Right ventricle myocardium superior (tissue), 1 donor: ENCODE measurements around the gene TRABD2B. TPM values are rescaled to one million over a fixed set of nuclear protein-coding genes. Genes with fewer than 3 reads are reported as not detected.

Experiments
- ATAC-seq: fragments of 200-7000 bp; cut with Tn5 transposase; one replicate; pipeline ENCODE4 v1.9.1; 2020; ENCODE audit warnings: mild to moderate bottlenecking; ENCODE audit not compliant: poor library complexity
- DNase-seq: peaks from one replicate; pipeline ENCODE4 v3.0.0-alpha.2; 2020
- intact Hi-C: fragments of 100-400 bp; cut with DNase I; formaldehyde crosslinking; loops from one replicate; pipeline ENCODE4 v1.11.2; 2022
- total RNA-seq: library from RNA; stranded (reverse); fragmentation: NEBNext Ultra II Directional; extraction: Animal tissue kit (Norgen Biotek cat#: 25700); gene quantifications from one replicate; pipeline ENCODE4 v1.2.1, GENCODE V29; 2021
- donor health status: DM: no; HTN: yes; CAD: no; lungs with severe emphysema.

TRABD2B gene
- total RNA-seq, 1 donor from 2014 or later: 0.51 TPM

DNA sequence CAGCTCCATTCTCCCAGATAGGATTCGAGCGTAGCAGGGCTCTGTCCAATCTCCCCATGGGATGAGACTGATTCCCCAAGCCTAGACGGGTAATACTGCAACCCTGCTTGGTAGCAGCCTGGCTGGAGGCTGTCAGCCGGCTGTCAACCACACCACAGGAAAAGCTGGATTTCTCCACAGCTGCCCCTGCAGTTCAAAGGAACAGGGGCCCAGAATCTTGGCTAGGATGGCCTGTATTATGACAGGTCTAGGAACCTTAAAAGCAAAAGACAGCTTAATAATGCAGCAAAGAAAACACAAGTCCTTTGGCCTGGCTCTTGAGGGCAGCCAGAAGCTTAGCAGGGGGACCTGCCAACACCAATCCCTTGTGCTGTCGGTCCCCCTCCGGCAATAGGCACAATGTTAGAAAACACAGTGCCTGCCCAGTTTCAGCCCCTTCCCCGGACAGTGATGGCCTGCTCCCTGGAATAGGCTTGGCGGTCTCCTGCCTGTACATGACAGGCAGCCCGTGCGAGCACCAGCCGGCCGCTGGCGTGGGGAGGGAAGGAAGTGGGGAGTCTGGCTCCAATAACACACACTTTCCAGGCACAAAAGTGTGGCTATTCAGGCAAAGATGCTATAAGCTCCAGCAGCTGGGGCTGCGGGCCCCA lies 90.5 kb downstream of the TRABD2B start:
- ATAC-seq: no peak
- intact Hi-C loops: no loop called here
- DNase-seq: no peak

DNA sequence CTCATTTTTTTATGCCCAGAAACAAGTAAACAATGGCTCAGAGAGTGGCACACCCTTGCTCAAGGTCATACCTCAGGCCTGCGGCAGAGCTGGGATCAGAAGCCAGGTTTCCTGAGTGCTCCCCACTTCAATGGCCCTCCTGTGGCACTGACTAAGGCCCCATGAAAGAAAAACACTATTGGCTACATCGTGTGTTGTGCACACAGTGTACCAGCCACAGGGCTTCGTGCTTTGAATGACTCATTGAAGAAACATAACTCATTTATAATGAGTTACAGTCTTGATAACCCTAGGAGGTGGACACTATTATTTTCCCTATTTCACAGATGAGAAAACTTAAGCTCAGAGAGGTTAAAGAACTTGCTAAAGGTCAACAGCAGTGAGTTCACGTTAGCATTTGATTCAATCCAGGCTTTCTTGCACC lies 91.2 kb downstream of the TRABD2B start:
- ATAC-seq: peak; percentile 20
- no peak for DNase-seq
- intact Hi-C loops: no loop called here

DNA sequence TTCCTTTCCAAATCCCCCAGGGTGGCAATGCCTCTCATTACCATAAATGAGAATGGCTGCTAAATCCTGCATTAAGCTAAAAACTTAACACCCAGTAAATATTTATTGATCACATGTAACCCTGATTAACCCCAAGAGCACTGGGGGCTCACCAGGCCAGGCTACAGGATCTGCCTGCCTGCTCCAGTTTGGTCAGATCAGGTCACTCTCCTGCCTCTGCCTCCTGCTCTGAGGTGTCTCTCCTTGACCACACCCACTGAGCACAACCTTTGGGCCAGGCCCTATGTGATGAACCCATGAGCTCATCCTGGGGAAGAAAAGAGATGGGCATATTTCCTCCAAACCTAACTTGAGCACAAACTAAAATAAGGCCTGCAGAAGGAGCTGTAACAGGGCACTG lies 93.5 kb downstream of the TRABD2B start:
- ATAC-seq (no peak), DNase-seq (no peak)
- intact Hi-C loops: no loop called here

DNA sequence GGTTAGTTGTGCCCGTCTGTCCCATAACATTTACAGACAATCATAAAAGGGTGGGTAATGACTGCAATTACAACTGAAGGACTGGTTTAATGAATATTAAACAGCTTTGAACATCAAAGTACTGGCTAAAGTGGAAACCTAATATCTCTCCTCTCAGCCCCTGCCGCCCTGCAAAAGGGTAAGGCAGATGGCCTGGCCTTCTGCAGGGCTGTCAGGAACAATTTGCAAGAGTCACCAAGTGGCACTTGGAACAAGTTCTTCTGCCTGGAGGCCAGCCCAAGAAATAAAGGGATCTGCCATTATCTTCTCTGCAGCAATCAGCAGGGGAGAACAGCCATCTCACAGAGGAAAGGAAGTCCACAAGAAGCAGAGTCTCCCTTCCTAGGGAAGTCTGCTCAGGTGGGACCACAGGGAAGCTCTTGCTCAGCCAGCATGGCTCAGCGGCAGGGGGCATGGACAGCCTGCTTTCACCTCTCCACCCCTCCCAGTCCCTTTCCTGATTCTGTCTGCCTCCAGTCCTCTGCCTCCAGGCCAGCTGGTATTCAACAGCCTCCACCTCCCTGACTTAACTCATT lies 96.1 kb downstream of the TRABD2B start:
- intact Hi-C loops: no loop called here
- ATAC-seq (no peak), DNase-seq (no peak)

DNA sequence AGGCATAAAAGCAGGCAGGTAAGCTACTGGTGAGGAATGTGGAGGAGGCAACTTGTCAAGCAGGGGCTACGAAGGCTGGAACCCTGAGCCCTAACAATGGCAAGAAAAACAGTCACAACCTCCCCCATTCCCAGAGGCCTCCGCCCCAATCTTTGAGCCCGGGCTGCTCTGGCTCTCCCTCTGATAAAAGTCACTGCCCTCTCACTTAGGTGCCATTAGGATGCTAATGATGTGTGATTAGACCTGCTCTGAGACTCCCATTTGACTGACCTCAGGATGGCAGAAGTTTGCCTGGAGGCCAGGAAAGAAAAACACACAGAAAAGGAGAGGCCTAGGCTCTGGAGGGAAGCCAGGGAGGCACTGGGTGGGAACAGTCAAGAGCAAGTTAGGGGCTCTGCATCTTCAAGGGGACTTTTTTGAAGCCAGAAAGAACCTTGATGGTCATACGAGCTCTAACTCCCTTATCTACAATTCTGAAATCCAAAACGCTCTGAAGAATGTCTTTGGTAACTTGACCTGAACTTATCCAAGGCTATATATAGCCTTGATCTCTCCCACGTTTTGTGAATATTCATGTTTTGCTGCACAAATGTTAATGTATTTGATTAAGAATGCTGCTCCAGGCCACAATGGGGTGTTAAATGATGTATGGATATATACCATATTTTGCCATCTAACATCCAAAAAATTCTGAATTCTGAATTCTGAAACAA lies 98.9 kb downstream of the TRABD2B start:
- ATAC-seq: no peak
- DNase-seq: no peak
- intact Hi-C loops: no loop called here

DNA sequence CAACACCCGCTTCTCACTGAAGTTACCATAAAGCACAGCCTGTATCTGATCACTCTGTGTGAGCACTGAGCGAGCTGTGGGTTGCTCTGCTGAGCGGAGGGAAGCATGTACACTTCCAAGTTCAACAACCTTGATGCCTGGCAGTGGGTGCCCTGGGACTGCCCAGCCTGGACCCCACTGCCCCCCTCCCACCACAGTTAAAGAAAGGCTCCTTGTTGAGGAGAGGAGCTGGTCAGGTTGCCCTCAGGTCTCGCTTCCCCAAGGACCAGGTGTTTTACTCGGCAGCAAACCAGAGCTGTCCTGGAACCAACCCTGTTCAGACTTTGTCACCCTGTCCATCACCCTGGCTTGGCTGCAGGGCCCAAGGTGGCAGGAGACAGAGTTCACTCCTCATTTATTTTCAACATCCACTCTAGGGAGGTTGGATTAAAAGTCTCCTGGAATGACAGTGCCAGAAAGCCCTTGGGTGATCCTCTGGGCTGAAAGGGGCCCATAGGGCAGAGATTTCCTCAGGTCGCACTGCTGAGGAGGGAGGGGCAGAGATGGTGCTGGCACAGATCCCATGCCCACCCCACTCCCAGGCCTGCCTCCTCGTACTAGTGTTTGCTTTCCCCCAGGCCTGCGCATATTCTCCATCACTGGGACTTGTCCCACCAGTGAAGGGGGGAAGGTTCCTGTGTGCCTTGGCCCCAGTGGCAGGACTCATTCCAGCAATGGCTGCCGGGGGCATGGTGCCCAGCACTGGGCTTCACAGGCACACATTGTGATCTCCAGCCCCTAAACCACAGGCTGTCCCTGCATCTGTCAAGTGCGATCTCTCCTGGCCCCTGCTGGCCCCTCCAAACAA lies 101.7 kb downstream of the TRABD2B start:
- intact Hi-C loops: no loop called here
- DNase-seq (no peak), ATAC-seq (no peak)

DNA sequence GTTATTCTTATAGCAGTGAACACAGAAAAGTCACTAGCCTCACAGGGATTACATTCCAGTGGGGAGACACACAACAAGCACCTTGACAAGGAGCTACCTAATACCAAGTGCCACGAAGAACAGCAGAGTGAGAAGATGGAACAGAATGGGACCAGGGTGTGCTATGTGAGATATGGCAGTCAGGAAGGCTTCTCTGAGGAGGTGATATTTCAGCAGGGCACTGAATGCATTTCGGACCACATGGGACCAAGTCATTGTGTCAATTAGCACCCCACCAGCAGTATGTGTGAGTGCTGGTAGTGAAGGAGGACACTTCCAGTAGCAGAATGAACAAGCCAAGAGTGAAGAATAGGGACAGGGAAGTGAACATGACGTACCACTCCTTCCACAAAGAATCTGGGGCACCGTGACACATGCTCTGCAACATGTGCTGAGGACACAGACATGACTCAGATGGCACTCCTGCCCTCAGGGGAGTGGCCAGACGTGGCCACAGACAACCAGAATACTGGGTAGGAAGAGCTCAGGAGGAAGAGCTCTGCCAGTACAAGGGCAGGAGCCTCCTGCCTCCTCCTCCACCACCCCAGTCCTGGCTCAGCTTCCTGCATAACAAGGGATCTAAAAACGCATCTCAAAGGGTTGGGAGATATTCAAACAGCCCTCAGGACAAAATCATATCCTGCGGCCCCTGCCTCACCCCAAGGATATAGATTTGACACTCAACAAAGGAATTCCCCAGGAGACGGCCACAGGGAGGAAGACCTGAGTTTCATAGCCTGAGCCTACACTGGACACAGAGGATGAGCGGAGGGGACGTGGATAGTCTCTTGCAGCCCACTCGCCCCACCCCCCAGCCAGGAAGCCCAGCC lies 102.5 kb downstream of the TRABD2B start:
- ATAC-seq: no peak
- intact Hi-C loops: no loop called here
- DNase-seq: no peak

DNA sequence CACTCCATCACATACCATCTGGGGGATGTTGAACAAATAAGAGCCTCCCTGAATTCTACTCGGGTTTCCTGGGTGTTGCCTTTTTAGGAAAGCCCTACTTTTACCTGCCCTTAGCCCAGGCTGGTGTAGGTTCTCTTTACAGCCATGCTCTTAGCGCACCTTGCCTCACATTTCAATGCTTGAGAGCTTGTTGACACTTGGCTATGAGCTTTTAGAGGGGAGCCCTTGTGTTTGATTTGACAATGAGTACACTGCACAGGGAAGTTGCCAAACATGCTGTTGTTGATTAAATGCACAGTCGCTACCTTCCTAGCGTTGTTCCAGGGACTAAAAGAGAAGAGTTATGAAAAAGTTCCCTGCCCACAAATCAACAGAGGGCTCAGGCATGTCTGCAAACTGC lies 103.8 kb downstream of the TRABD2B start:
- no peak for DNase-seq
- intact Hi-C loops: no loop called here
- ATAC-seq: no peak

DNA sequence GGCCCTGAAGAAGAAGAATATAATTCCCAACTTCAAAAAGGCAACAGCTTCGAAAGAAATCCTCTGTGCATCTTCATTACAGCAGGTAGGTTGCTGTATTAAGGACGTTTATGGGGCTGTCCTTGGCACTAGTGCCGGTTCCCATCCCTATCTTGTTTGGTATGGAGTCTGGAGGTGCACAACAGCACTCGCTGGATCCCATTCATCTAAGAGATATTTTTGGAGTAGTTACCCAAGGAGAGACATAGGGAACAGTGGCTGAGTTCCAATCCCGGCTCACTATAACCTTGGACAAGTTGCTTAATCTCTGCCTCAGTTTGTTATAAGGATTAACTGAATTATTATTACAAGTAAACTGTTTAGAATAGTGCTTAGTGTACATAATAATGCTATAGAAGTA lies 106.4 kb downstream of the TRABD2B start:
- intact Hi-C loops: no loop called here
- ATAC-seq (peak; percentile 58), DNase-seq (no peak)

DNA sequence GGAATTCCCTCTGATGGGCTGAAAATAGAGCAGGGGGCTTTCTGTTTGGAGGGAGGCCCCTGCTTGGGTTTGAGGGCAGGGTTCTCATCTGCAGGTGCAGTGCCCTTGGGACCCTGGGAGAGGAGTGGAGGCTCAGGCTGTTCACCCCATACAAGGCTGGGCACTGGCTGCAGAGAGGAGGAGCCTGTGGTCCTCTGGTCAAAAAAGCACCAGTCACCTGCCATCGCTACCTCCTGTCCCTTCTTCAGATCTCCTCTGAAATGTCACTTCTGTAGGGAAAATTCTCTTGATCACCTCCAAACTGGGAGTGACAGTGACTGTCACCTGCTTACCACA lies 108.9 kb downstream of the TRABD2B start:
- DNase-seq (no peak), ATAC-seq (no peak)
- intact Hi-C loops: no loop called here

DNA sequence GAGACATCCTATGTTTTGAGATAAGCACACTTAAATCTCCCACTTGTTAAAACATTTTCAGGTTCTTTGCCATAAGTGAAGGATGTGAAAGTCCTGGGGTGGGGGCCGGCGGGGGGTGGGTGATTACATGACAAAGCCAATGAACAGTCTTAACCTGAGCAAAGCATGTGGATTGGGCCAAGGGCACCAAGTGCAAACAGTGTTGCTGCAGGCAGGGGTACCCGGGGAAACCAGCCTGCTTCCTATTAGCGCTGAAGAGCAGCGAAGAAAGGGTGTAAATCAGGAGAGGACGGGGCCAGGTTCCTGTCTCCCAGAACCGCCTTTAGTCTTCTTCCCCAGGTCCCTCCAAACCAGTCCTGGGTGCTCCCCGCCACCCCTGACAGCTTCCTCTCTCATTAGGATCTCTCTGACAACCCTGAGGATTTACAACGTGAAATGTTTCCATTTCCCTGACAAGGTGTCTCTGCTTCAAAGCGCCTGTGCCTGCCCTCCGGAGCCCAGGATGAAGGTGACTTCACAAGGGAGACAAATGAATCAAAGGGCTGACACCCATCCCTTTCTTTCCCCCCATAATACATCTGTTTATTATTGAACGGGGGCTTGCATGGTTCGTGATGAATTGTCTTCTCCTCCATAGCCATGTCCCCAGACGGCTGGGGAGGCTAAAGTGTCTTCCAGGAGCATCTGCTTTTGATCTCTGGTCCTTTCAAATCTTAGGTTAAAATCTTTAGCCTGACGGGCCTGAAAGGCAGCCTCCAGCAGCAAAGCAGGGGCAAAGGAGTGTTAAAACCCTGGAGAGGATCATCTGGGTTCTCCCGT lies 109.5 kb downstream of the TRABD2B start:
- DNase-seq (no peak), ATAC-seq (no peak)
- intact Hi-C loops: no loop called here

DNA sequence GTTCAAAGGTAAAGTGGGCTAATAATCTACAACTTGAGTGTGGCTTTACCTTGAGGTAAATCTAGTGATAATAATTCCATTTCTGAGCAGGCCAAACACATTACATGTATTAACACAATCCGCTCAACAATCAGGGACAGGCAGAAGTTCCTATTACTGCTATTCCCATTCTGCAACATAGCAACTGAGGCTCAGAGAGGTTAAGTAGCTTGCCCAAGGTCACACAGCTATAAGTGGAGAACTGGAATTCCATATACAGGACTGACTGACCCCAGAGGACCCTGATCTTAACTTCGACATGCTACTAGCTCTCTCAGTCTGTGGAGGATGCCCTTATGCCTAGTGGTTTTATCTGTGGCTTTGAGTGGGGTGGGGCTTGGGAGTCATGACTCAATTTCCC lies 110.1 kb downstream of the TRABD2B start:
- intact Hi-C loops: no loop called here
- no peak for ATAC-seq
- DNase-seq: no peak

DNA sequence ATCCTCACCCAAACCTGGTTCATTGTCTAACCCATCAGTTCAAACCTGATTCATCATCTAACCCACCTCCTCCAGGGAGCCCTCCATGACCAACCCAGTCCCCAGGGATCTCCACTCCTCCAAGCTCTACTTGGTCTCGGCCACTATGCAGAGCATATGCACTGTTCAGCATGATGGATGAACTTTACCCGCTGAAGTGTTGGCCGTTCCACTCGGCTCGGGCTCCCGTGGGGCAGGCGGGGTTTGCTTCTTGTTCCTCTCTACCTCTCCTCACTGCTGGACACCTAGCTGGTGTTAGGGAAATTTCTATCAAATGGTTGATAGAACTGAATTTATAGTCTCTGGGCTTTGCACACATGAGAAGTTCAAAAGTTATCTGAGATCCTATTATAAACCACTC lies 111.0 kb downstream of the TRABD2B start:
- intact Hi-C loops: no loop called here
- DNase-seq (no peak), ATAC-seq (no peak)

DNA sequence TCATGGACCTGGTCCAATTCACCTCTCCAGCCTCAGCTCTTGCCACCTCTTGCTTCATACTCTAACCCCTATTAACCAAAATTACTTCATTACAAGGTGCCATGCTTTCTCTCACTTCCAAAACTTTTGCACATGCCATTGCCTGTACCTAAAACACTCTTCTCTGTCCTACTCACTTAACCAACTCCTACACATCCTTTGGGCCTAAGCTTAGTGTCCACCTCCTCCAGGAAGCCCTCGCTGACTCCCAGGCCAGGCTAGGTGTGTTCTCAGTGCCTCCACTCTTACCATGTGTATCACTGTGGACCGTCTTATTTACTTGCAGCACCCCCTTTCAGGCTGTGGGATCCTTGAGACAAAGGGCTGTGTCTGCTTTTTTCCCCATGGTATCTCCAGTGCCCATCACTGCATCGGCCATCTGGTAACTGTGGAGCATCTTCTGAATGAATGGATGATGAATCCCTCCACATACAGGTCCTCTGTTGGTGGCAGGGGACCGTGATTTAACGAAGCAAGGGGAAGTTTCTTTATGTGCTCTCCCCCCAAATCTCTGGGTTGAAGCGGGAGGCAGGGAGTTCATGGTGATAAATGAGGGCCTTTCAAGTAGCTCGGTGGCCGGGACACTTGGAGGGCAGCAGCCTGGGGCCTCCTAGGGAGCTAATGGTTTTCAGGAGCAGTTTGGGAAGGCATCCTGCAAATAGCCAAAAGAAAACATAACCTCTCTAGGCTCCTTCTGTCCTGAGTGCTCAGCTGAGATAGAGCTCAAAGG lies 111.9 kb downstream of the TRABD2B start:
- DNase-seq (no peak), ATAC-seq (no peak)
- intact Hi-C loops: no loop called here

DNA sequence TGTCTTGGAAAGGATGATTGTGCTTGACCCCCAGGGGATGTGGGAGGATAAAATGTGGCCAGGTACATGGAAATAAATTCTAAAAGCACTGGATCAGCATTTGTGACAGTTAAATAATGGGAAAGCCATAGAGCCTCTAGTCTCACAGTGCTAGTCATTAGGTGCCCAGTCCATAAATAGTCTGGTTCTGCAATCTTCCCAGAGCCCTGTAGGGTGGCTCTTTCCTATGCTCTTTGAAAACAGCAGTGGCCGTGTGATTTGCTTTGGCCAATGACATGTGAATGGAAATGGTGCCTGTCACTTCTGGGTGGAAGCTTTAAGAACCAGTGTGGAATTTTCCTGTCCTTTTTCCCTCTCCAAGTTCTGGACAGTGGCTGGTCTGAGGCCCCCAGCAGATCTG lies 113.2 kb downstream of the TRABD2B start:
- intact Hi-C loops: no loop called here
- DNase-seq (no peak), ATAC-seq (no peak)

DNA sequence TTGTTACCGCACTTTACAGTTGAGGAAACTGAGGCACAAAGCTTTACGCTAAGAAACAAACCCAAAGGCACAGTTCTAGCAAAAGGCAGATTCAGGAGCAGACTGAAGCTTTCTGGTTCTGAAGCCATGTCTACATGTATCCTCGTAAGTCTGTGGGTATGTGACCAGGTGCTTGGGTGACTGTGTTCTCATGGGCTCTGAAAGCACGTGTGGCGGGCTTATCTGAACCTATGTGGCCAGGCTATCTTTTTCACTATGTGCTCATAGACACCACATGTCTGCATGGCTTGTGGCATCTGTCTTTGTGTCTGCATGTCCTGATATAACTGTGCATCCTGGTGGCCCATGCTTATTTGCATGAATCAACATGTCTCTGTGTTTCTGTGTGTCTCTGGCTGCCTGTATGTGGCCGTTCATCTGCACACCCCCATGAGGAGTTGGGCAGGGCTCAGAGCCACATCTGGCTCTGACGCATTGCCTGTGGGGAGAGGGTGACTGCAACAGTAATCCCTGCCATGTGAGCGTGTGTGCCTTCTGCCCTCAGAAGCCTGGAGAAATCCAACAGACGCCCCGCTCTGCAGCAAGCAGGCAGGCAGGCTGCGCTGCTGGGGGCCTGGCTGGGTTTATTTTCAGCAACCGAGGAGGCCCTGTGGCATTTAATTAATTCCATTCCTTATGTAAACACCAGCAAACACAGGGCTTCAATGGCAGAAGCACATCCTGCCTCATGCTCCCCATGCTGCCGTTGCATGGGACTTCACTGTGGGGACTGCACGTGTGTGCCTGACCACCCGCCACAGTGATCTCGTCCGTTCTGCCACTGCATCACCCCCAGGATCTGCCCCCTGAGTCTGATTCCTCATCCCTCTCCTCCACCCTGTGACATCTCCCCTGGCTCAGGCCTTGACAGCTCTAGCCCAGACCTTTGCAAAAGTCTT lies 115.4 kb downstream of the TRABD2B start:
- no peak for DNase-seq
- no peak for ATAC-seq
- intact Hi-C loops: no loop called here
